ENCODE data around the gene CHST12. TPM values are rescaled to one million over a fixed set of nuclear protein-coding genes. Genes with fewer than 3 reads are reported as not detected.

Gene CHST12
- total and polyA plus RNA-seq, 4 donors: 14.7 to 30.9 (median 16.8) TPM

- H3K4me1 ChIP-seq (ENCODE audit: control insufficient read depth in 5 of 5, insufficient read depth in 5 of 5, low read length in 5 of 5): peaks cover 0 to 15% (median 11%) of the 10 kb centered on the region in 5 donors
- TF ChIP-seq CTCF (IDR thresholded peaks at IDR 0.05; ENCODE audit: control extremely low read depth, extremely low read depth): no peak
- no peaks in the 10 kb centered on the region for H3K9me3 ChIP-seq (ENCODE audit: control insufficient read depth in 4 of 4, insufficient read depth in 3 of 4, low read length in 3 of 4)
- H3K9ac ChIP-seq (ENCODE audit: insufficient read depth in 1 of 2, low read length in 2 of 2): no peak overlapping the region
- H3K36me3 ChIP-seq (ENCODE audit: control insufficient read depth in 4 of 4, insufficient read depth in 4 of 4, low read length in 4 of 4): peaks cover under 1 to 9% (median 4%) of the 10 kb centered on the region in 4 donors
- no peaks in the 10 kb centered on the region for H3K27me3 ChIP-seq (ENCODE audit: control insufficient read depth in 3 of 3, insufficient read depth in 3 of 3, low read length in 2 of 3)
- ATAC-seq (ENCODE audit: insufficient read depth, low FRiP score): no peak
- 89 to 94% methylated on average over 13 of the region's 13 CpGs for WGBS, 2 donors
- no peak for DNase-seq
- peak overlapping the region in 1 of 2 donors; percentile 18 for H3K27ac ChIP-seq (ENCODE audit: low read depth in 1 of 2, low read length in 1 of 2)
- H3K4me3 ChIP-seq: no peak overlapping the region
Observed at GRCh38 chr7:2438775-2439174, 35.4 kb downstream of the CHST12 start.

DNA sequence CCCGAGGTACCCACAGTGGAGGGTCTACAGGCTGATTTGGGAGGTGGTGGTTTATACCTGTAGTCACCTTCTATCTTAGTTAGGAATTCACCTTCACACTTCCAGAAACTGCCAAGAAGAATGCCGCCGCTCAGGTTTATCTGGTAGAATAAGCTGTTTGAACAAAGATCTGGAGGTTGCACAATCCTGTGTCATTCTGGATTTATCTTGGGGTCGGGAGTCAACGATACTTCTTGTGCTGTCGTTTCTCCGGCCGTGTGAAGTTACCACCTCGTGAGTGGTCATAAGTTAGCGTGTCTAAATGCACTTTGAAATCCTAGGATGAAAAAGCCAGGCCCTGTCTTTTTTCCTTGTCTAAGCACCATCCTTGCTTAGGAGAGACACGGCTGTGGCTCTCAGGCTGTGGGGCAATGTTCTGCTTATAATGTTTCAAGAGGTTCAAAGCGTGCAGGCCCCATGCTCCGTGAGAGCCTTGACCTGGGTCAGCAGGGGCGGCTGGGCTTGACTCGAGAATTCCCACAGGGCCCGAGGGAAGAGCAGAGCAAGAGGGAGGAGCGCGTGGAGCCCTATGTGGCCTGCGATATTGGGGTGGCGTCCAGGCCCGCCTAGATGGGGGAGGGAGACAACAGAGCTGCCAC, 37.3 kb downstream of the CHST12 start:
- H3K36me3 ChIP-seq (ENCODE audit: control insufficient read depth in 4 of 4, insufficient read depth in 4 of 4, low read length in 4 of 4): peaks cover 0 to 6% (median 0%) of the 10 kb centered on the region in 4 donors
- H3K27me3 ChIP-seq (ENCODE audit: control insufficient read depth in 3 of 3, insufficient read depth in 3 of 3, low read length in 2 of 3): no peaks in the 10 kb centered on the region
- peak; percentile 17 for ATAC-seq (ENCODE audit: insufficient read depth, low FRiP score)
- DNase-seq: peak; percentile 73 to 86 (median 78)
- H3K4me1 ChIP-seq (ENCODE audit: control insufficient read depth in 5 of 5, insufficient read depth in 5 of 5, low read length in 5 of 5): peaks cover 0 to 15% (median 11%) of the 10 kb centered on the region in 5 donors
- H3K27ac ChIP-seq (ENCODE audit: low read depth in 1 of 2, low read length in 1 of 2): peak overlapping the region in 1 of 2 donors; percentile 79
- WGBS, 2 donors: 62 to 80% methylated on average over 21 of the region's 21 CpGs
- no peak overlapping the region for H3K9ac ChIP-seq (ENCODE audit: insufficient read depth in 1 of 2, low read length in 2 of 2)
- no peak overlapping the region for H3K4me3 ChIP-seq
- TF ChIP-seq CTCF (IDR thresholded peaks at IDR 0.05; ENCODE audit: control extremely low read depth, extremely low read depth): no peak
- no peaks in the 10 kb centered on the region for H3K9me3 ChIP-seq (ENCODE audit: control insufficient read depth in 4 of 4, insufficient read depth in 3 of 4, low read length in 3 of 4)

GRCh38 chr7:2441430-2442058, 38.1 kb downstream of the CHST12 start:
- Histone ChIP-seq H3K4me3 (no peak overlapping the region), H3K4me1 (ENCODE audit: control insufficient read depth in 5 of 5, insufficient read depth in 5 of 5, low read length in 5 of 5) (peaks cover 0 to 15% (median 11%) of the 10 kb centered on the region in 5 donors), H3K36me3 (ENCODE audit: control insufficient read depth in 4 of 4, insufficient read depth in 4 of 4, low read length in 4 of 4) (peaks cover 0 to 3% (median 0%) of the 10 kb centered on the region in 4 donors), H3K27me3 (ENCODE audit: control insufficient read depth in 3 of 3, insufficient read depth in 3 of 3, low read length in 2 of 3) (no peaks in the 10 kb centered on the region), H3K9ac (ENCODE audit: insufficient read depth in 1 of 2, low read length in 2 of 2) (no peak overlapping the region), H3K9me3 (ENCODE audit: control insufficient read depth in 4 of 4, insufficient read depth in 3 of 4, low read length in 3 of 4) (no peaks in the 10 kb centered on the region), H3K27ac (ENCODE audit: low read depth in 1 of 2, low read length in 1 of 2) (peak overlapping the region in 1 of 2 donors; percentile 79)
- DNase-seq (no peak), ATAC-seq (ENCODE audit: insufficient read depth, low FRiP score) (no peak)
- no peak for TF ChIP-seq CTCF (IDR thresholded peaks at IDR 0.05; ENCODE audit: control extremely low read depth, extremely low read depth)
- 71 to 85% methylated on average over 5 of the region's 5 CpGs for WGBS, 2 donors
